Central memory CD8-positive, alpha-beta T cell (primary cell): ENCODE results near the gene ZBTB17.

Experiments used
- ATAC-seq: fragments of 150-1000 bp; cut with Tn5 transposase; replicated peaks from 2 replicates; pipeline ENCODE4 v1.10.0; 2022; ENCODE audit warnings: mild to moderate bottlenecking, moderate FRiP score, moderate number of reproducible peaks; ENCODE audit not compliant: poor library complexity, severe bottlenecking; ENCODE audit errors: extremely low read depth
- DNase-seq, 2 donors: peaks; one replicate each; pipeline ENCODE4 v3.0.0; 2021; ENCODE audit warnings: low spot score in 2 of 2
- H3K27ac Mint-ChIP-seq: one replicate; pipeline ENCODE4 v1.8.0; 2022; ENCODE audit warnings: low read depth, mild to moderate bottlenecking, moderate library complexity, mixed read lengths
- H3K27me3 Mint-ChIP-seq: one replicate; pipeline ENCODE4 v1.8.0; 2022; ENCODE audit warnings: mixed read lengths
- H3K36me3 Mint-ChIP-seq: one replicate; pipeline ENCODE4 v1.8.0; 2022; ENCODE audit warnings: mild to moderate bottlenecking, moderate library complexity, mixed read lengths; ENCODE audit not compliant: insufficient read depth
- H3K4me1 Mint-ChIP-seq: one replicate; pipeline ENCODE4 v1.8.0; 2022; ENCODE audit warnings: mixed read lengths
- H3K4me3 Mint-ChIP-seq: one replicate; pipeline ENCODE4 v1.8.0; 2022; ENCODE audit warnings: mild to moderate bottlenecking, moderate library complexity, mixed read lengths
- H3K9me3 Mint-ChIP-seq: one replicate; pipeline ENCODE4 v1.8.0; 2022; ENCODE audit warnings: mixed read lengths

ZBTB17 gene

DNA sequence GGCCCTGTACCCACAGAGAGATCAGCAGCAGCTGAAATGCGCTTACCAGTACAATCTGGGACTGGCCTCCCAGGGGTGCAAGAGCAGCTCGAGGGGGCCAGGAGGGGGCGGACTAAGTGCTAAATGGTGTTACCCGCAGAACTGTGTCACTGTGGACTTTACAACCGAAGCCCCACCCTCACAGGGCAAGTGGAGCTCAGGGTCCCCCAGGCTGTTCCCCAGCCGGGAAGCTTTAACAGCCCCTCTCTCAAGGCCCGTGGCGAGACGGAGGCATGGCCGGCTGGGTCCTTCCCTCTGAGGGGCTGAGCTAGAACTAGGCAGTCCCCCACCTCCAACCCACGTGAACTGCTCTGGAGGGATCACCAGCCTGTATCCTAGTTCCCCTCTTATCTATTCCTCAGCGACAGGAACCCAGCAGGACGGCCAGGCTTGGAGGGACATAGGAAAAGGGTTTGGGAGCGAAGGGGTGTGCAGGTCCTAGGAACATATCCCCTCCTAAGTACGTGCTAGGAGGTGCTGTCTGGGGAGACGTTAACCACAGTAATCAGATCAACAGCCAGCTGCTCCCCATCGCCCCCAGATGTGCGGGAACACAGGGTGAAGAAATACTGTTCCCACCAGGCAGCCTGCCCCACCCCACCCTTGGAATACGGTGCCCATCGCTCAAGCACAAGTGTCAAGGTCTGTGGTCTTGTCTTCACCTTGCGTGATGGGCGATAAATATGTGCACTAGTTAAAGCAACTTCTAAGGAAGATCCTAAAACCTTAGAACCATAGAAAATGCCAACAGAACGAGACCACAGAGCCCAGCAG lies 24.4 kb downstream of the ZBTB17 start:
- no peak for ATAC-seq
- DNase-seq = no peak
- peaks cover 17% of the 10 kb centered on the region for H3K36me3 Mint-ChIP-seq

DNA sequence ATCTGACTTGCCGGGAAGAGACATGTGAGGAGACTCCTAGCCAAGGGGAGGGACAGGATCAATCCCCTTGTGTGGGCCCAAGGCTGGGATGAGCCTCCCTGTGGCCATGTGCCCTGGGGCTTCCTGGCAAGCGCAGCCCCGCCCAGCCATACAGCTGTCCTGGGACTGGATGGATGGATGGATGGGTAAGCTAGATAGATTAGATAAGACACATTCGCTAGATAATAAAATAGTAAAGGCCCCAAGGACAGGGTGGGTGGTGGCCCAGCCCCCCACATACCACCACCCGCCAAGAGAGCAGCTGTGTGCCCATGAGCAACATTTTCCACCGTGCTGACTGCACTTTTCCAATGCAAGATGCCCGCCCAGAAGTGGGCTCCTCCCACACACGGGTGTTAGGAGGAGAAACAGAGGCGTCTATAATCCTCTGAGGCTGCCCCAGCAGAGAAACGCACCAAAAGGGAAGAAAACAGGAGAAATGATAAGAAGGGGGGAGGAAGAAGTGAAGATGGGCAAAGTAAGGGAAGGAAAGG lies 25.1 kb downstream of the ZBTB17 start:
- Mint-ChIP-seq H3K4me1 (peaks cover 60% of the 10 kb centered on the region), H3K36me3 (peaks cover 15% of the 10 kb centered on the region), H3K27me3 (no peaks in the 10 kb centered on the region), H3K27ac (peak overlapping the region; percentile 94), H3K4me3 (peak overlapping the region; percentile 72), H3K9me3 (no peaks in the 10 kb centered on the region)
- no peak for DNase-seq
- ATAC-seq = no peak

More for the DNA sequence above, 24.4 kb downstream of the ZBTB17 start:
- H3K27me3 Mint-ChIP-seq = no peaks in the 10 kb centered on the region
- peak overlapping the region; percentile 94 for H3K27ac Mint-ChIP-seq
- peak overlapping the region; percentile 72 for H3K4me3 Mint-ChIP-seq
- peaks cover 67% of the 10 kb centered on the region for H3K4me1 Mint-ChIP-seq
- no peaks in the 10 kb centered on the region for H3K9me3 Mint-ChIP-seq

DNA sequence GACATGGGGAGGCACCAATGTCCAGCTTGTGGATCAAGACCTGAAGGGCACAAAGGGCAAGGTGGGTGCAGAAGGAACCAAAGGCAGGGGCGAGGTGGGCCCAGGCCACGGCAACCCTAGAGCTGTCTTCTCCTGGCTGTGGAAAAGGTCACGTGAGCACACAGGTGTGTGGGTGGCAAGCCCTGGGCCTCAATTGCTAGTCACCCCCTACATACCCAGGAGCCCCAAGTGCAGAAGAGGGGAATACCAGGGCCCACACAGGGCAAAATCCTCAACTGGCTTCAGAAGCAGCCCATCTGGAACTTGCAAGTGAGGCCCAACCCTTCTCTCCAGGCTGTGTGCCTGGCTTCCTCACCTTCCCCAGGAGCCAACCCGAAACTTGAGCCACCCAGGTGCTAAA lies 25.6 kb downstream of the ZBTB17 start:
- Mint-ChIP-seq H3K27ac (peak overlapping the region; percentile 94), H3K4me3 (peak overlapping the region; percentile 72), H3K4me1 (peaks cover 58% of the 10 kb centered on the region), H3K36me3 (peaks cover 16% of the 10 kb centered on the region), H3K27me3 (no peaks in the 10 kb centered on the region), H3K9me3 (no peaks in the 10 kb centered on the region)
- DNase-seq (no peak), ATAC-seq (no peak)

DNA sequence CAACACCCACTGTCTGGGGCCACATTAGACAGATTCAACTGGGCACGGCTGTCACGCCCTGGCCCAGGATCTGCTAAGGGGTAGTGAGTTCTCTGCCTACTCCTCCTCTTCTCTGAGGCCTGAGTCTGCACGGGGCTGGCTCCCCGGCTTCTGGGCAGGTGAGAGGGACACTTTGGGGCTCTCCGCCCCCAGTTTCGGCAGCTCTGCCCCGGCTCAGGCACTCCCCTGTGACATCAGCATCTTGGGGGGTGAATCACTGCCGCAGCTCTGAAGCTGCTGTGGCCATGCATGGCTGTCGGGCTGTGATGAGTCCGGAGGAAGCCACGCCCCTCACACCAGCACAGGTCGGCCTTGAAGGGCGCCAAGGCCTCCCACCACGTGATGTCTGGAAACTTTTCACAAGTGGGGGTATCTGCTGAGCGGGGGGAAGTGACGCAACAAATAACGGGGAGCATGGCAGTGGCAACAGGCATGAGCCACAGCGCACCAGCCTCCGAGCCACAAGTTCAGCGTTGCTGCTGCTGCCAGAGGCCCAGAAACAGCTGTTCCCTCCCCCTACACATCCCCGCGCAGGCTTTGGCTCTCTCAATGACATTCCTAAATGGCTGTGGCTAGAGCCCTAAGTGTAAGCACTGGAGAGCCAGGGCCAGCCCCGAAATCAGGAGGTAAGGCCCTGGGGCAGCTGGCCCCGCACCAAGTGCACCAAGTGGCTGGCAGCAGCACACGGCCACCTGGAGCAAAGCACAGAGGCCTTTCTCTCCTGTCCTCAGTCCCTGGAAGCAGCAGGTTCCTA lies 26.3 kb downstream of the ZBTB17 start:
- H3K4me1 Mint-ChIP-seq = peaks cover 58% of the 10 kb centered on the region
- no peaks in the 10 kb centered on the region for H3K27me3 Mint-ChIP-seq
- H3K36me3 Mint-ChIP-seq = peaks cover 17% of the 10 kb centered on the region

DNA sequence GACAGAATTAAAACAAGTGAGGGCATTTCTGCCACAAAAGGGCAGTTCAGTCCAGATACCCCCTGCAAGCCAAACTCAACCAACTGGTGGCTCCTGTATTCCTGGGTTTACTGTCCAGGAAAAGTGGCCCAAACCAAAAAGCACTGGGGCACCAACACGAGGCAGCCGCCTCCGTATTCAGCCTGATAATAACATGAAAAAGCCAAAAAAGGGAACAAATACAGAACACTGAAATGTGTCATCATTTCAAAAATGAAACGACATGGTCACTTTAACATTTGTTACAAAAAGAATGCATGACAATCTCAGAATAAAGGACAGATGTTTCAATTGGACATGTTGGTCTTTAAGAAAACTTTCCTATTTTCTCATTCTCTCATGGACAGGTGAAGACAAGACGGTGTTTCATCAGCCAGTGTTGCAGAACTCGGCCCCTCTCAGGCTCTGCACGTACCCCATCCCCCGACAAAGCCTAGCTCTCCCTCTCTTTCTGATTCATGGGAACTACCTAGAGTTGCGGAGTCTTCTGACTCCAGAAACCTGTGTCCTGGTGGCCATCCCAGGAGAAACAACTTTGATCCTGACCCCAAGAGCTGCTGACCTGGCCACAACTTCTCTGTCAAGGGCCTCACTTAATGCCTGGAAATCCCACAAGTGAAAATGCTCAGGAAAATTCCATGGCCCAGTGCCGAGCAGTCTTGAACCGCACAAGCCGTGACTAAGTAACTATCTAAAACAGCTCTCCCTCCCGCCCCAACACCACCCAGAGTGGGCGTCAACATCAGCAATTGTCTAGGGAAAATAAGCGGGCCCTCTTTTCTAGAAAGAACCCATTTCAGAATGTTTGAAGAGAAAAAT lies 27.1 kb downstream of the ZBTB17 start:
- Mint-ChIP-seq H3K27me3 (no peaks in the 10 kb centered on the region), H3K9me3 (no peaks in the 10 kb centered on the region), H3K4me3 (peak overlapping the region; percentile 72), H3K4me1 (peaks cover 54% of the 10 kb centered on the region), H3K27ac (peak overlapping the region; percentile 94), H3K36me3 (peaks cover 17% of the 10 kb centered on the region)
- ATAC-seq (peak; percentile 10), DNase-seq (no peak)

More for the DNA sequence above, 26.3 kb downstream of the ZBTB17 start:
- ATAC-seq (peak; percentile 94), DNase-seq (peak; percentile 78 to 96)
- H3K9me3 Mint-ChIP-seq = no peaks in the 10 kb centered on the region
- H3K27ac Mint-ChIP-seq = peak overlapping the region; percentile 94
- H3K4me3 Mint-ChIP-seq = peak overlapping the region; percentile 72

DNA sequence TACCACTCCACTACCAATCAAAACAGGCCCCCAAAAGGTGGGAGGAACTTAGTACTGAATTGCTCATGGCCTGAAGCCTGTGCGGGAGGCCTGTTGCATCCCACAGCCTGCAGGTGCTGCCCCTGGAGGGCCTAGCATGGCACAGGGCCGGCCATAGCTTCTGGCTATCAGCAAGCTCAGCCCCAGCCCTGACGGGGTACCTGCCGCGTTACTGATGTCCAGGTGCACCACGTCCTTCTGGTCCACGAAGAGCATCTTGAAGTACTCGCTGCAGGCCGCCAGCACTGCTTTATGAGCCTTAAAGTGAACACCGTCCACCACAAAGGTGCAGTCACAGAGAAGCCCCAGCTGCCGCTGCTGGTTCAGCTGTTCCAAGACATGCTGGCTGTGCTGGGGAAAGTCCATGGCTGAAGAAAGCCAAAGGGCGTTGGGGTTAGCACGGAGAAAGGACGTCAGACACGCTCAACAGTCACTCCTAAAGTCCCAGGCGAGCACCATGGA lies 27.8 kb downstream of the ZBTB17 start:
- peaks cover 17% of the 10 kb centered on the region for H3K36me3 Mint-ChIP-seq
- H3K9me3 Mint-ChIP-seq = no peaks in the 10 kb centered on the region
- no peak overlapping the region for H3K4me3 Mint-ChIP-seq
- no peaks in the 10 kb centered on the region for H3K27me3 Mint-ChIP-seq
- peaks cover 51% of the 10 kb centered on the region for H3K4me1 Mint-ChIP-seq
- DNase-seq = no peak
- ATAC-seq = no peak
- peak overlapping the region; percentile 94 for H3K27ac Mint-ChIP-seq

DNA sequence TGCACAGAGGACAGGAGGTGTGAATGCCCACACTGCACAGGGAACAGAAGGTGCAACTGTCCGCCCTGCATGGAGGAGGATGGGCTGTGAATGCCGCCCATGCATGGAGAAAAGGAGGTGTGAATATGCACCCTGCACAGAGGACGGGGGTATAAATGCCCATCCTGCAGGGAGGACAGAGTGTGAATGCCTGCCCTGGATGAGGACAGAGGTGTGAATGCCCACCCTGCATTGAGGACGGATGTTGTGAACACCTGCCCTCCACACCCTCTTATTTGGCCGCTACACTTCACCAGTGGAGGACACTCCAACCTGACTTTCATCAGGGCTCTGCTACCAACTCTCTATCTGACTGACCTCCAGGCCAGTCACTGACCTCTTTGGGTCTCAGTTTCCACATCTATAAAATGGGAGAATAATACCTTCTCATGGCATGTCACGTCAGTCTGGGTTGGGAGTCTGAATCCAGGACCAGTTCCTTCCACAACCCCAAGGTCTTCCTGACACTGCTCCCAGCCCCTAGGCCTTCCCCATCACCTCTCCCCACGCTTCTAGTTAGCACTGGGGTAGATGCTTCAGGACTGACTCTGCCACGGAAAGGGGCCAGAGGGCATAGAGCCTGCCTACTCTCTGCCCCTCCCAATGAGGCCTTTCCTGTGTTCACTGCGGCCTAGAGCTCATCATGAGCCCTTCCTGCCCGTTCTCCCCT lies 28.4 kb downstream of the ZBTB17 start:
- peak overlapping the region; percentile 67 for H3K27ac Mint-ChIP-seq
- H3K36me3 Mint-ChIP-seq = peaks cover 17% of the 10 kb centered on the region
- no peak overlapping the region for H3K4me3 Mint-ChIP-seq
- no peaks in the 10 kb centered on the region for H3K27me3 Mint-ChIP-seq
- DNase-seq (no peak), ATAC-seq (no peak)
- H3K9me3 Mint-ChIP-seq = no peaks in the 10 kb centered on the region
- H3K4me1 Mint-ChIP-seq = peaks cover 51% of the 10 kb centered on the region

DNA sequence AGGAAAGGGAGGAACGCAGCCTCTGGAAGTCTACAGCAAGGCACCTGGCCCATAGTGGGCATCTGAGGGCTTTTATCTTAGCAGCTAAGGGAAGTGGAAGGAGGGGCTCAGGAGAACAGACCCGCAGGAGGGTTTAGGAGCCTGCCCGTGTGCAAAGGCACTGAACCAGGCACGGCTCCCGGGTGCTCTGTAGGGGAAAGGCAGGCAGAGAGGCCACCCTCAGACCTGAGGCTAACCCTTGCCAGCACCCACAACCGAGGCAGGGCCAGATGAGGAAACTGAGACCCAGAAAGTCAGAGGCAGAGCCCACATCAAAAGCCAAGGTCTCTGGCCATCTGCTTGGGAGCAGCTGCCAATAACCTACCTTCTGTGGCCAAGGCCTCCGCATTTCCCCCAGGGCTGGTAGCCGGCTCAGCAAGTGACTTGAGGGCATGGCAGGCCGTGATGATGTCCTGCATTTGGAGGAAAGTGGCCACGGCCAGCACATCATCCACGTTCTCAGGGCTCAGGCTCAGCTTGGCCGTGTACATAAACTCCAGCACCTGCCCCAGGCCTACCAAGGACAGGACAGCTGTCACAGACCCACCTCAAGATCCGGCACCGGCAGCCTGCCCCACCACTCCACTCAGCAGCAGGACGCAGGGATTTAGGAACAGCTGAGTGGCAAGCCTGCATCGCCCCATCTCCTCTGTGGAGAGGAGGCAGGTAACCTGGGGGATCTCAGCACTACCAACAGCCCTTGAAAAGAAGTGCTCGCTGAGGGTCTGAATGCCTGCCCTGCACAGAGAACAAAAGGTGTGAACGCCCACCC lies 29.1 kb downstream of the ZBTB17 start:
- Mint-ChIP-seq H3K4me3 (no peak overlapping the region), H3K9me3 (no peaks in the 10 kb centered on the region), H3K27me3 (no peaks in the 10 kb centered on the region), H3K4me1 (peaks cover 46% of the 10 kb centered on the region), H3K27ac (peak overlapping the region; percentile 67), H3K36me3 (peaks cover 23% of the 10 kb centered on the region)
- ATAC-seq (no peak), DNase-seq (no peak)

DNA sequence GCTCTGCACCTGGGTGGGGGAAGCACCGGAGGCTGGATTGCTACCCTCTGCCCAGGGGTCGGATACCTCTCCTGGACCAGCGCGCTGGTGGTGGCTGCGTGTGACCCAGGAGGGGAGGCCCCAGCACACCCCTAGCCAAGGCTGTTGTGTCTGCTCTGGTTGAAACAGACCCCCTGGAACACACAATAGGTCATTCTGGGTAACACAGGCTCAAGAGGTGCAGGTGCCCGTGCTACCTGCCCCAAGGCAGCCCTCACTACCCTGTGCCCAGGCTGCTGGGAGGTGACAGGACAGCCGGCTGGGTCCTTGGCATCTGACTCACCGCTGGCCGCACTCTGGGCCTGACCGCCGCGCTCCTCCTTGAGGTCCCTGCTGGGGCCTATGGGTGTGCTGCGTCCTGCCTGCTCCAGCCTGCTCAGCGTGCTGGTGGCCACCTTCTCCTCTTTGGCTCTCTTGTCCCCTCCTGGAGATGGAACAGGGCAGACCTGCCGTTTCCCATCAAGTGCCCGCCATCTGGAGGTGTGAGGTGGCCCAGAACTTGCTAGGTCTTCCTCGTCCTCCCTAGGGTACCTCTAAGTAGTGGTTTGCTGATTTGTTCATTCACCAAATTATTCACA lies 30.0 kb downstream of the ZBTB17 start:
- H3K4me1 Mint-ChIP-seq = peaks cover 37% of the 10 kb centered on the region
- H3K36me3 Mint-ChIP-seq = peaks cover 22% of the 10 kb centered on the region
- ATAC-seq (no peak), DNase-seq (no peak)
- H3K27ac Mint-ChIP-seq = no peak overlapping the region
- no peak overlapping the region for H3K4me3 Mint-ChIP-seq
- H3K9me3 Mint-ChIP-seq = no peaks in the 10 kb centered on the region
- H3K27me3 Mint-ChIP-seq = no peaks in the 10 kb centered on the region

DNA sequence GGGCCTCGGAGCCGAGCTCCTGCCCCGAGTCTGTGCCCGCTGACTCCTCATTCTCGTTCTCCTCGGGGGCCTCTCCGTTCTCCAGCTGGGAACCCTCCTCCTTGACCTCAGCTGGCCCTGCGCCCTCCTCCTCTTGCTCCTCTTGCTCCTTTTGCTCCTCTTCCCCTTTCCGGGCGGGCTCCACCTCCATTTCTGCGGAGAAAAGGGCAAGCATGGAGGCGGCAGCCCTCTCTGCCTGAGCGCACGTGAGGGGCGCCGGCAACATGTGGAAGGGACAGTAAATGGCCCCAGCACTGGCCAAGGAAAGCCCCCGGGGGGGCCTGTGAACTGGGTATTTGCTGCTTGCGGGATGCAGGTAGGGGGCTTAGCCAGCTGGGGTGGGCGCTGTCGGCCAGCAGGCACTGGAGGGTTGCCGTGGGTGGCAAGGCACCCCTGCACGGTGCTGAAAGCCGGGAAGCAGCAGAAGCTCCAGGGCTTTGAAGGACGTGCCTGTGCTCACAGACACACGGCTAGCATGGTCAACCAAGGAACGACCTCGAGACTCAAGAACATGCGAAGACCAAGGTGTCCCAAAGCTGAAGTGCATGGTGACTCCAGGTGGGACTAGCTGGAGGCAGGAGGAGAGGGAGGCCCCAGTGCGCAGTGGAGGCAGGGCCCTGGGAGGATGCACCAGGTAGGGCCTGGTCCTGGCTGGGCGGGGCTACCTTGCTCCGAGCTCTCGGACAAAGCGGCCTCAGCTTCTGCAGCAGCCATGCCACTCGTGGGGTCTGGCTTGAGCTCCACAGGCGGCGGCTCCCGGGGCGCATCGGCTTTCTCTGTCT lies 30.7 kb downstream of the ZBTB17 start:
- no peak overlapping the region for H3K4me3 Mint-ChIP-seq
- H3K4me1 Mint-ChIP-seq = peaks cover 30% of the 10 kb centered on the region
- H3K27ac Mint-ChIP-seq = no peak overlapping the region
- H3K36me3 Mint-ChIP-seq = peaks cover 26% of the 10 kb centered on the region
- no peaks in the 10 kb centered on the region for H3K9me3 Mint-ChIP-seq
- ATAC-seq (no peak), DNase-seq (no peak)
- H3K27me3 Mint-ChIP-seq = no peaks in the 10 kb centered on the region
